Cardiac muscle cell (in vitro differentiated cells and primary cell): ENCODE results near the gene SNF8. TPM values are rescaled to one million over a fixed set of nuclear protein-coding genes. Genes with fewer than 3 reads are reported as not detected.

Experiments
- DNase-seq, 2 donors: peaks; one replicate each; pipeline versions ENCODE4 v3.0.0 to v3.0.0-alpha.2; 2010 to 2017; ENCODE audit warnings: low read depth in 1 of 2, low spot score in 1 of 2
- H3K27ac ChIP-seq: fragments of 200-600 bp; sonication (generic); 2 replicates; pipeline ENCODE4 v1.5.1; 2016
- H3K27me3 ChIP-seq: fragments of 200-600 bp; sonication (generic); 2 replicates; pipeline ENCODE4 v1.6.0; 2016; ENCODE audit warnings: control low read depth
- H3K36me3 ChIP-seq: fragments of 200-600 bp; sonication (generic); 2 replicates; pipeline ENCODE4 v1.5.1; 2016; ENCODE audit warnings: control low read depth
- H3K4me1 ChIP-seq: fragments of 200-600 bp; sonication (generic); 2 replicates; pipeline ENCODE4 v1.8.1; 2017; ENCODE audit warnings: low read depth, mild to moderate bottlenecking, mixed run types
- H3K4me3 ChIP-seq: fragments of 200-600 bp; sonication (generic); 2 replicates; pipeline ENCODE4 v1.5.1; 2016; ENCODE audit warnings: mild to moderate bottlenecking
- H3K9me3 ChIP-seq: fragments of 200-600 bp; sonication (generic); 2 replicates; pipeline ENCODE4 v1.5.1; 2017; ENCODE audit warnings: low read depth, mild to moderate bottlenecking, control low read depth
- polyA plus RNA-seq: library from polyadenylated mRNA; unstranded; fragments of >200 nt; fragmentation: Nextera tagmentation; extraction: Ambion mirVana; gene quantifications from 2 replicates; pipeline ENCODE4 v1.2.1, GENCODE V29; 2016
- total RNA-seq: library from RNA; depleted of rRNA; stranded (reverse); fragments of >200 nt; gene quantifications from 2 replicates; pipeline ENCODE4 v1.2.3, GENCODE V29; 2016
- TF ChIP-seq, protein P1 (sequence below): IDR thresholded peaks from 2 replicates; pipeline ENCODE4 v1.5.1; 2012; ENCODE audit warnings: low read depth, mild to moderate bottlenecking, low read length

SNF8 gene
- total and polyA plus RNA-seq, 2 experiments from 2014 or later, result 114 to 315 TPM

DNA sequence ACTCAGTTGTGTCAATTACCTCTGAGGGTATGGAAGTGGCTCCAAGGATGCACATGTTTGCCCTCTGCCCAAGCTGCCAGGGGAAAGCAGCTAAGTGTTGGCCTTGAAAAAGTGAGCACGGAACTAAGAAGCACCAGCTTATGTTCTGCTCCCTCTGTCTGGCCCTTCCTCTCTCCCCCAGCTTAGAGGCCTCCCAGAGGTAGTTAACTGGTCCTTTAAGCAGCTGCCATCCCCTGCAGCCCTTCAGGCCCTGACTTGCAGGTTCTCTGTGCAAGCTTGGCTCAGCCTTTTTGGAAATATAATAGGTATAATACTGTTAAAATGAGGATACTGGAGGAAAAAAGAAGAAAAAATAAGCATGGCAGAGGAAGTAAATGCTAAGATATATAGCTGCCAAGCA, 43.4 kb downstream of the SNF8 start:
- no peak for DNase-seq

DNA sequence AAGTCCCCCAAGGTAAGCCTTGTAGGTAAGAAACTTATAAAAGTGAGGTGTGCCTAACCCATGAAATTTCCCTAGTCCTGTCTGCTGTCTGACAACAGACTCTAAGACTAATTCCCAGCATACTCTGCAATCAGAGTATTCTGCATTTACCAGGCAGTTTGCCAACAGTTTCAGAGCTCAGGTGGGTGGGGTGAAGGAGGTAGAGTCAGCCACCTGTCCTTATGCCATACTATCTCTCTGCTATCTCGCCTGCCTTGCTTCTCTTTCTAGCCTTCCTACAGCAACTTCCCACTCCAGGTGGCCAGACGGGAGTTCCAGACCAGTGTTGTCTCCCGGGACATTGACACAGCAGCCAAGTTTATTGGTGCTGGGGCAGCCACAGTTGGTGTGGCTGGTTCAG, 49.8 kb downstream of the SNF8 start:
- H3K4me3 ChIP-seq, result no peak overlapping the region
- no peak overlapping the region for H3K27ac ChIP-seq
- DNase-seq, result no peak
- no peaks in the 10 kb centered on the region for H3K4me1 ChIP-seq
- no peaks in the 10 kb centered on the region for H3K27me3 ChIP-seq
- TF ChIP-seq, protein P1, sequence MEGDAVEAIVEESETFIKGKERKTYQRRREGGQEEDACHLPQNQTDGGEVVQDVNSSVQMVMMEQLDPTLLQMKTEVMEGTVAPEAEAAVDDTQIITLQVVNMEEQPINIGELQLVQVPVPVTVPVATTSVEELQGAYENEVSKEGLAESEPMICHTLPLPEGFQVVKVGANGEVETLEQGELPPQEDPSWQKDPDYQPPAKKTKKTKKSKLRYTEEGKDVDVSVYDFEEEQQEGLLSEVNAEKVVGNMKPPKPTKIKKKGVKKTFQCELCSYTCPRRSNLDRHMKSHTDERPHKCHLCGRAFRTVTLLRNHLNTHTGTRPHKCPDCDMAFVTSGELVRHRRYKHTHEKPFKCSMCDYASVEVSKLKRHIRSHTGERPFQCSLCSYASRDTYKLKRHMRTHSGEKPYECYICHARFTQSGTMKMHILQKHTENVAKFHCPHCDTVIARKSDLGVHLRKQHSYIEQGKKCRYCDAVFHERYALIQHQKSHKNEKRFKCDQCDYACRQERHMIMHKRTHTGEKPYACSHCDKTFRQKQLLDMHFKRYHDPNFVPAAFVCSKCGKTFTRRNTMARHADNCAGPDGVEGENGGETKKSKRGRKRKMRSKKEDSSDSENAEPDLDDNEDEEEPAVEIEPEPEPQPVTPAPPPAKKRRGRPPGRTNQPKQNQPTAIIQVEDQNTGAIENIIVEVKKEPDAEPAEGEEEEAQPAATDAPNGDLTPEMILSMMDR, result no peak
- no peaks in the 10 kb centered on the region for H3K9me3 ChIP-seq
- H3K36me3 ChIP-seq, result peaks cover 7% of the 10 kb centered on the region

More for the DNA sequence above, 43.4 kb downstream of the SNF8 start:
- TF ChIP-seq, protein P1, result no peak
- H3K9me3 ChIP-seq, result no peaks in the 10 kb centered on the region
- H3K4me1 ChIP-seq, result no peaks in the 10 kb centered on the region
- no peak overlapping the region for H3K4me3 ChIP-seq
- H3K27me3 ChIP-seq, result no peaks in the 10 kb centered on the region
- peaks cover 2% of the 10 kb centered on the region for H3K36me3 ChIP-seq
- no peak overlapping the region for H3K27ac ChIP-seq

DNA sequence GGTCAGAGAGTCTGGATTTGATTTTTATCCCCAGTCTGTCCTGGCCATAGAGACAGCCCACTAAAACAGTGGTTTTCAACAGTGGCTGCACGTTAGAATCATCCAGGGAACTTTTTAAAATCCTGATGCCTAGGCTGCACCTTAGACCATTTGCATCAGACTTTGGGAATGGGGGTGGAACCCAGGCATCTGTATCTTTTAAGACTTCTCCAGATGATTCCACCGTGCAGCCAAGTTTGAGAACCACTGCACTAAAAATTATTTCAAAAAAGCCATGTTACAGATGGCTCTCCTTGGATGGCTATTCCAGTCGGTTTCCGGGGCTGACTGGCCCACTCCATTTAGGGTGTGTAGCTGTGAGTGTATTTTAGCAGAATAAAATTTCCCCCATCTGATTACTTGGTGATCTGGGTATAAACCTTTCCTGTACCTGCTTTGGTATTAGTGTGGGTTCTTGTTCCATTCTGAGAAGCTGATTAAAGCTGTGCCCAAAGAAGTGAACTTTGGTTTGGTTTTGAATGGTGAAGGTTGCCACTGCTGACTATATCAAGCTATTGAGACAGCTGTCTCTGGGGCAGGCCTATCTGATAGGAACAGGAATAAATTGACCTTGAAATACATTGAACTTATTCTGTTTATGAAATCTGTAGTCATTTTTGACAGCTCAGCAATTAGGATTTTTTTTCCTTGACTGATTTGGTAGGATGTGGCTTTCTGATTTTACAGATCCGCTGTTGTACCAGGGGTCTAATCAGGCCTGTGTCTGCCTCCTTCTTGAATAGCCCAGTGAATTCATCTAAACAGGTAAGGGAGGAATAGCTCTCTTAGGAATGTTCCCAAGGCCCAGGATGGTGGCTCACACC, 50.8 kb downstream of the SNF8 start:
- Histone ChIP-seq H3K9me3 (no peaks in the 10 kb centered on the region), H3K4me1 (no peaks in the 10 kb centered on the region), H3K36me3 (peaks cover 7% of the 10 kb centered on the region), H3K4me3 (peak overlapping the region; percentile 66), H3K27ac (peak overlapping the region; percentile 84), H3K27me3 (no peaks in the 10 kb centered on the region)
- no peak for DNase-seq
- TF ChIP-seq, protein P1, result no peak

DNA sequence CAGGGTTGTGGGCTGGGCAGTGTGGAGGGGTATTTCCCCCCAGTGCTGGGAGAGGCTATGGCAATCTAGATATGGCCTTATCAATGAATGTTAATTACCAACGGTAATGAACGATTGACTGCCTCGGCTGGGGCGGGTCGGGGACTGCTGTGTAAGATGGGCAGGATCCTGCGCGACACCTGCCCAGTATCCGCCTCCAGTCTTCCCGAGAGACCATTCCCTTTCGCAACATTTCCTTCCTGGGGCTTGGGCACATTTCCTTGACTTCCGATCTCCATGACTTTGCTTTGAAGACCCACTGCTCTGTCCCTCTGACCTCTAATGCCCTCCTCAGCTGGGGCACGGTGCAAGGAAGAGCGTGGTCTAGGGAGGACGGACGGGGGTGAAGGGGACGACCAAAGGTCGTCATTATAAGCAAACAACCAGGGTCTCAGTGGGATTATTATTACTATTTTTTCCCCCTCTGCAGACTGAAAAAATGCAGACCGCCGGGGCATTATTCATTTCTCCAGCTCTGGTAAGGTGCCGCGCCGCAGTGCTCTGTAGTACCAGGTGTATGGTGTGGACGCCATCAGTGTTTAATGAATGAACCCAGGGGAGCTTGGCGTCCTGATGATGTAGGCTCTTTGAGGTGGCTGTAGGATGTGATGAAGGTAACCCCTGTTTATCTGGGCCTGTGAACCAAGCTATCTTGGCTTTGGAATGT, 51.5 kb downstream of the SNF8 start:
- peak overlapping the region; percentile 66 for H3K4me3 ChIP-seq
- peak in 1 of 2 donors; percentile 19 for DNase-seq
- no peaks in the 10 kb centered on the region for H3K4me1 ChIP-seq
- TF ChIP-seq, protein P1, result no peak
- H3K36me3 ChIP-seq, result peaks cover 7% of the 10 kb centered on the region
- peak overlapping the region; percentile 84 for H3K27ac ChIP-seq
- H3K9me3 ChIP-seq, result no peaks in the 10 kb centered on the region
- H3K27me3 ChIP-seq, result no peaks in the 10 kb centered on the region

DNA sequence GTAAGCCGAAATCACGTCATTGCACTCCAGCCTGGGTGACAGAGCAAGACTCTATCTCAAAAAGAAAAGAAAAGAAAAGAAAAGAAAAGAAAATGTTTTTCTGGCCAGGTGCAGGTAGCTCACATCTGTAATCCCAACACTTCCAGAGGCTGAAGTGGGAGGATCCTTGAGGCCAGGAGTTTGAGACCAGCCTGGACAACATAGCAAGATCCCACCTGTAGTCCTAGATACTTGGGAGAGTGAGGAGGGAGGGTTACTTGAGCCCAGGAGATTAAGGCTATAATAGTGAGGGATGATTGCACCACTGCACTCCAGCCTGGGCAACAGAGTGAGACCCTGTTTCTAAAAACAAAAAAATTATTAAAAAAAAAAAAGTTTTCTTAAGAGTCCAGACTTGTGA, 54.6 kb downstream of the SNF8 start:
- Histone ChIP-seq H3K4me1 (no peaks in the 10 kb centered on the region), H3K27me3 (no peaks in the 10 kb centered on the region), H3K9me3 (no peaks in the 10 kb centered on the region), H3K36me3 (no peaks in the 10 kb centered on the region), H3K27ac (no peak overlapping the region), H3K4me3 (no peak overlapping the region)
- no peak for DNase-seq
- TF ChIP-seq, protein P1, result no peak
